Pancreas (tissue), 10 donors: ENCODE data around the gene HOXA9. TPM values are rescaled to one million over a fixed set of nuclear protein-coding genes. Genes with fewer than 3 reads are reported as not detected.
A peak's percentile ranks its signal among the peaks of the same experiment; 100 is the strongest.

Experiments used
- ATAC-seq, 4 donors: fragments of 200-7000 bp; cut with Tn5 transposase; one replicate each; pipeline versions ENCODE4 v1.8.0 to v1.9.1; 2020; ENCODE audit warnings: mild to moderate bottlenecking in 4 of 4, moderate library complexity in 4 of 4
- DNase-seq, 6 donors: peaks; one replicate each; pipeline ENCODE4 v3.0.0-alpha.2; 2020
- FAIRE-seq: peaks from 2 replicates; lab custom pipeline; 2012; peaks lifted over from hg19 to GRCh38; lab: Jason Lieb, UNC
- H3K27ac ChIP-seq, 4 donors: fragments of 200-600 bp; sonication (generic); 1 replicate in 3 of 4; 2 replicates in 1 of 4; pipeline versions ENCODE4 v1.5.0 to v1.8.0; 2020
- H3K27me3 ChIP-seq, 4 donors: fragments of 200-600 bp; one replicate each; pipeline ENCODE4 v1.8.0; 2021
- H3K36me3 ChIP-seq, 3 donors: fragments of 200-600 bp; sonication (generic) in 1 of 3; one replicate each; pipeline versions ENCODE4 v1.5.0 to v1.8.0; 2020 to 2021
- H3K4me1 ChIP-seq, 3 donors: fragments of 200-600 bp; one replicate each; pipeline ENCODE4 v1.8.0; 2021
- H3K4me3 ChIP-seq, 4 donors: fragments of 200-600 bp; sonication (generic) in 2 of 4; one replicate each; pipeline versions ENCODE4 v1.5.0 to v1.8.0; 2020 to 2021
- H3K9me3 ChIP-seq, 4 donors: fragments of 200-600 bp; one replicate each; pipeline ENCODE4 v1.8.0; 2021
- WGBS, 2 donors: extraction: QIAGEN DNeasy Blood & Tissue Kit; methylation state at CpG; one replicate each; pipeline ENCODE4 v1.1.7; 2013; 5-methylcytosine and 5-hydroxymethylcytosine counted together
- intact Hi-C, 3 donors: fragments of 100-400 bp; cut with DNase I; formaldehyde crosslinking; loops; one replicate each; pipeline versions ENCODE4 v1.11.1 to v1.14.2; 2022
- polyA plus RNA-seq, 2 donors: library from polyadenylated mRNA; stranded (reverse); fragments of 200-250 nt; gene quantifications; one replicate each; pipeline ENCODE4 v1.2.3, GENCODE V29; 2013
- total RNA-seq, 6 donors: library from RNA; stranded (reverse); fragmentation: NEBNext Ultra II Directional in 4 of 6; extraction: Animal tissue kit (Norgen Biotek cat#: 25700) in 4 of 6; gene quantifications; one replicate each; pipeline versions ENCODE4 v1.2.1 to v1.2.4, GENCODE V29; 2021 to 2023
- TF ChIP-seq, protein P1 (sequence below), 4 donors: fragments of 200-600 bp; sonication (generic) in 3 of 4; IDR thresholded peaks; one replicate each; pipeline versions ENCODE4 v1.5.0 to v1.8.0; 2021; ENCODE audit warnings: antibody characterized with exemption in 4 of 4
- donor health status: healthy with polysubstance abuse.
- donor health status: DM: no; HTN: no; CAD: no; lungs with moderate emphysema.
- donor health status: DM: no; HTN: no; CAD: no.
- donor health status: control.
- donor health status: control.
- donor health status: Bipolar disorder and iron deficiency.
- donor health status: DM: yes; HTN: yes; CAD: no.
- donor health status: DM: no; HTN: no; CAD: no.
- donor health status: DM: no; HTN: no; CAD: no.
- donor health status: DM: yes; HTN: yes; CAD: no.

The HOXA9 gene
- total and polyA plus RNA-seq, 8 donors: 0.09 to 0.13 TPM; not detected in 6

DNA sequence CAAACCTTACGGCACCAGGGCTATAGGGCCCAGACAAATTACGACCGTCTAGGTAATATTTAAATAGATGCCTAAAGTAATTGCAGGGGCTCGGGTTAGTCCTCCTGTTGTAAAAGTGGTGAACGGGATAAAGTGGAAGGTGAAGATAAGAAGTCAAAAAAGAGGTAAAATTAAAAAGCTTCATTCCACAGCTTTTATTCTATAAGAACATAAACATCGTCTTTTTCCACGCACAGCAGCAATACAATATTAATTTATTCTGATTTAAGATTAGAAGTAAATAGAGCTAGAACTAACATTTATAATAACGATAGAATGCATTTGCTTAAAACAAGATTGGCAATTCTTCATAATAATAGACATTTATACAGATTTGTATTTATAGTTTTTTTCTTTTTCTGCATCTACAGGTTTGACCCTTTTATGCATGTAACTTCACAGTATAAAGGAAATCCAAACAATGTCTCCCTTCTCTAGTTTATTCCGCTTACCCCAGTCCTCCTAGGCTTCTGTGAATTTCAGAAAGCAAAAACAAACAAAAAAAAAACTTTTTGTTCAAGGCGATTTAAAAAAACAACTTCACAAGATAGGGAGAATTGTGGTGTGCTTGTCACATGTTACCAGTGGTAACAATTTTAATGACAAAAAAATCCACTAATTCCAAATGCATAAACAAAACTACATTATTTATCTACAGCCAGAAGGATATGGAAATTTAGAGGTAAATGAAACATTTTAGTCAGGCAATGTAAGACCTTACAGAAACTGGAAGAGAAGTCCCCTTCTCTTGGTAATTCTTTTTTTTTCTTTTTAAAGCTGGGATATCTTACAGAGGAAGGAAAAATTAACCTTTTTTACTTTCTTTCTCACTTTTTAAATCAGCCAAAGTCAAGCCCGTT, 5.3 kb upstream of the HOXA9 start:
- Histone ChIP-seq H3K9me3 (no peaks in the 10 kb centered on the region), H3K4me1 (peaks cover 0 to 7% (median 0%) of the 10 kb centered on the region in 3 donors), H3K27ac (no peak overlapping the region), H3K4me3 (no peak overlapping the region), H3K36me3 (no peaks in the 10 kb centered on the region), H3K27me3 (peaks cover 17 to 89% (median 44%) of the 10 kb centered on the region in 4 donors)
- TF ChIP-seq, protein P1, sequence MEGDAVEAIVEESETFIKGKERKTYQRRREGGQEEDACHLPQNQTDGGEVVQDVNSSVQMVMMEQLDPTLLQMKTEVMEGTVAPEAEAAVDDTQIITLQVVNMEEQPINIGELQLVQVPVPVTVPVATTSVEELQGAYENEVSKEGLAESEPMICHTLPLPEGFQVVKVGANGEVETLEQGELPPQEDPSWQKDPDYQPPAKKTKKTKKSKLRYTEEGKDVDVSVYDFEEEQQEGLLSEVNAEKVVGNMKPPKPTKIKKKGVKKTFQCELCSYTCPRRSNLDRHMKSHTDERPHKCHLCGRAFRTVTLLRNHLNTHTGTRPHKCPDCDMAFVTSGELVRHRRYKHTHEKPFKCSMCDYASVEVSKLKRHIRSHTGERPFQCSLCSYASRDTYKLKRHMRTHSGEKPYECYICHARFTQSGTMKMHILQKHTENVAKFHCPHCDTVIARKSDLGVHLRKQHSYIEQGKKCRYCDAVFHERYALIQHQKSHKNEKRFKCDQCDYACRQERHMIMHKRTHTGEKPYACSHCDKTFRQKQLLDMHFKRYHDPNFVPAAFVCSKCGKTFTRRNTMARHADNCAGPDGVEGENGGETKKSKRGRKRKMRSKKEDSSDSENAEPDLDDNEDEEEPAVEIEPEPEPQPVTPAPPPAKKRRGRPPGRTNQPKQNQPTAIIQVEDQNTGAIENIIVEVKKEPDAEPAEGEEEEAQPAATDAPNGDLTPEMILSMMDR (IDR thresholded peaks at IDR 0.05): no peak
- WGBS, 2 donors: 16 to 19% methylated on average over 11 of the region's 11 CpGs
- no peak for ATAC-seq
- FAIRE-seq: no peak
- DNase-seq: no peak
- intact Hi-C loops: no loop called here

DNA sequence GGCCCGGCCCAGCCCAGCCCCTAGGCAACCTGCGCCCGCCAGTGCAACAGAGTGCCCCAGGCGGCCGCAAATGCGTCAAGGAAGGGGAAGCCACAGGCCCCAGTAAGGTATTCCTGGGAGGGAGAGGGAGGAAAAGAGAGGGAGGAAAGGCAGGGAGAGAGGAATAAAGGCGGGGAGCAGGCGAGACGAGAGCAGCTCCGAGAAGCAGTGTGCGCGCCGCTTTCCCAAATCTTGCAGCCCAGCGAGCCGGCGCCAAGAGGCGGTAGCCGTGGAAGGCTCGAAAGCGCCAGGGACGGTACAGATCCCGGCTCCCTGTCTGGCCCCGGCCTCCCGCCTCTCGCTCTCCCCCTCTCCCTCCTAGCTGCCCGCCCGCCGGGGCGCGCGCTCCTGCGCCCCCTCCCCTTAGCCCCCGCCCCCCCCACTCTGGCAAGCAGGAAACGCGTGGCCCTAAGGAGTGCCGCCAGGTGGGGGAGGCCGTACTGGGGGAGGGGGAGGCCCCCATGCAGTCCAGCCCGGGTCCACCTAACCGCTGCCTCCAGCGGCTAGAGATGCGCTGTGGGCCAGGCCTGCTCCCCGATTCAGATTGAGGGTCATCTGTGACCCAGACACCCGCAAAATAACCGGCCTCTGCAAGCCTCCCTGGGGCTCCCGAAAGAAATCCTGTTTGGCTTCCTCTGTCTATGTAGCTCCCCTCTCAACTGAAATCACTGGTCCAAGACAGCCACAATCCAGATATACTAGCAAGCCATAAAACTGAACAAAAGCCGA, 4.5 kb upstream of the HOXA9 start:
- intact Hi-C loops: no loop called here
- Histone ChIP-seq H3K4me1 (peaks cover 0 to 7% (median 0%) of the 10 kb centered on the region in 3 donors), H3K4me3 (no peak overlapping the region), H3K27ac (no peak overlapping the region), H3K27me3 (peaks cover 17 to 94% (median 48%) of the 10 kb centered on the region in 4 donors), H3K9me3 (no peaks in the 10 kb centered on the region), H3K36me3 (no peaks in the 10 kb centered on the region)
- TF ChIP-seq, protein P1 (IDR thresholded peaks at IDR 0.05): no peak
- DNase-seq (peak in 3 of 6 donors; percentile 10 to 59 (median 59)), ATAC-seq (no peak), FAIRE-seq (no peak)
- 6 to 8% methylated on average over 27 to 46 of the region's 46 CpGs for WGBS, 2 donors

DNA sequence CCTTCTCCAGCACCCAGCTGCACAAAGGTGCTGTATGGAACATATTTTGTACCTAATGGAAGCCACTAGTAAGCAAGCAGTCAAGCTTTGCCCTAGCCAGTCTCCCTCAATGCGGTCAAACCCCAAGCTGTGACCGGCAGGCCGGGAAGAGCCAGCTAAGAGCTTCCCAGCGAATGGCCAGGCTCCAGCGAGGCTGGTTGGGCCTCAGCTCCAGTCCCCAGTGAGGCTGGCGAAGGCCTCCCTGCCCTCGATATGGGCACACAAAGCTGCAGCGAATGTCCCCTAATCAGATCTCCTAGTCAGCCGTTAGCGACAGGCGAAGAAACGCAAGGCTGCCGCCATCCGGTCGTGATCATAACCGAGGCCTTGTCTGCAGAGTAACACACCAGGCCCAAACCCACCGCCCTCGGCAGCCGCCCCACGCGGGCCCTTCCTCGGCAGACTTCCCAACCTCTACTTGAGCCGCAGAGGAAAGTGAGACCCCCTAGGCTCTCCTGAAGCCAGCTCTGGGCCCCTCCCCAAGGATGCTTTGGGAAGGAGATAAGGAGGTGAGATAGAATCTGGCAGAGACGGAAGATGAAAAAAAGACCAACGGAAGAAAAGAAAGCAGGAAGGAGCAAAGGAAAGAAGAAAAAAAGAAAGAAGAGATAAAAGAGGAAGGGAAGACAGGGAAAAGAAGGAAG, 3.1 kb upstream of the HOXA9 start:
- intact Hi-C loops: no loop called here
- no peaks in the 10 kb centered on the region for H3K9me3 ChIP-seq
- H3K4me1 ChIP-seq: peaks cover 0 to 9% (median 0%) of the 10 kb centered on the region in 3 donors
- FAIRE-seq (no peak), ATAC-seq (no peak), DNase-seq (peak in 3 of 6 donors; percentile 3 to 61 (median 59))
- TF ChIP-seq, protein P1 (IDR thresholded peaks at IDR 0.05): no peak
- H3K4me3 ChIP-seq: no peak overlapping the region
- no peaks in the 10 kb centered on the region for H3K36me3 ChIP-seq
- peaks cover 19 to 95% (median 48%) of the 10 kb centered on the region in 4 donors for H3K27me3 ChIP-seq
- no peak overlapping the region for H3K27ac ChIP-seq
- 17 to 18% methylated on average over 25 of the region's 25 CpGs for WGBS, 2 donors

DNA sequence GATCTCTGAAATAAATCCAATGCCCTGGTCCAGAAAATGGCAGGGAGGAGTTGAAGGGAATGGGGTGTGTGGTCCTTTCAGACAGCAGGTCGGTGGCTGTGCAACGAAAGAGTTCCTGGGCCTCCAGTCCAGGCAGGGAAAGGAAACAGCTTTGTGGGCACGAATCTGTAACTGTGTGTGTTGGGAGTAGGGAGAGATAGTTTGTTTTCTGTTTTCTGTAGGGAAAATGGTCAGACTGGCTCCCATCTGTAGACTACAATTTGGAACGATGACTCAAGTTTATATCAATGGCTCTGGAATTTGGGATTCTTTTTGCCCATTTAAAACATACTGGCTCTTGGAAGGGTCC, 2.6 kb upstream of the HOXA9 start:
- TF ChIP-seq, protein P1 (IDR thresholded peaks at IDR 0.05): no peak
- Histone ChIP-seq H3K27me3 (peaks cover 19 to 89% (median 46%) of the 10 kb centered on the region in 4 donors), H3K27ac (no peak overlapping the region), H3K9me3 (no peaks in the 10 kb centered on the region), H3K36me3 (no peaks in the 10 kb centered on the region), H3K4me1 (peaks cover 0 to 5% (median 0%) of the 10 kb centered on the region in 3 donors), H3K4me3 (no peak overlapping the region)
- intact Hi-C loops: no loop called here
- DNase-seq (peak in 2 of 6 donors; percentile 3 to 7), FAIRE-seq (no peak), ATAC-seq (no peak)
- WGBS, 2 donors: 15 to 24% methylated on average over 4 of the region's 4 CpGs
